Caki2 (cell line): ENCODE measurements around the gene METTL5. TPM values are rescaled to one million over a fixed set of nuclear protein-coding genes. Genes with fewer than 3 reads are reported as not detected.
A peak's percentile ranks its signal among the peaks of the same experiment; 100 is the strongest.

Source experiments
- DNase-seq: peaks from one replicate; pipeline ENCODE4 v3.0.0-alpha.2; 2015; ENCODE audit warnings: low read depth
- in situ Hi-C: cut with HindIII; loops from 2 replicates; pipeline ENCODE4 v1.10.0; 2016; ENCODE audit warnings: low sequenced_read_pairs, low pct_unique_long_range_greater_than_20kb, mixed read lengths
- total RNA-seq: library from RNA; depleted of rRNA; stranded (reverse); fragments of >200 nt; shearing (Covaris generic); gene quantifications from 2 replicates; pipeline ENCODE4 v1.2.3, GENCODE V29; 2014; ENCODE audit warnings: low replicate concordance

The METTL5 gene
- total RNA-seq, 1 experiment from 2014 or later: 101 TPM

DNA sequence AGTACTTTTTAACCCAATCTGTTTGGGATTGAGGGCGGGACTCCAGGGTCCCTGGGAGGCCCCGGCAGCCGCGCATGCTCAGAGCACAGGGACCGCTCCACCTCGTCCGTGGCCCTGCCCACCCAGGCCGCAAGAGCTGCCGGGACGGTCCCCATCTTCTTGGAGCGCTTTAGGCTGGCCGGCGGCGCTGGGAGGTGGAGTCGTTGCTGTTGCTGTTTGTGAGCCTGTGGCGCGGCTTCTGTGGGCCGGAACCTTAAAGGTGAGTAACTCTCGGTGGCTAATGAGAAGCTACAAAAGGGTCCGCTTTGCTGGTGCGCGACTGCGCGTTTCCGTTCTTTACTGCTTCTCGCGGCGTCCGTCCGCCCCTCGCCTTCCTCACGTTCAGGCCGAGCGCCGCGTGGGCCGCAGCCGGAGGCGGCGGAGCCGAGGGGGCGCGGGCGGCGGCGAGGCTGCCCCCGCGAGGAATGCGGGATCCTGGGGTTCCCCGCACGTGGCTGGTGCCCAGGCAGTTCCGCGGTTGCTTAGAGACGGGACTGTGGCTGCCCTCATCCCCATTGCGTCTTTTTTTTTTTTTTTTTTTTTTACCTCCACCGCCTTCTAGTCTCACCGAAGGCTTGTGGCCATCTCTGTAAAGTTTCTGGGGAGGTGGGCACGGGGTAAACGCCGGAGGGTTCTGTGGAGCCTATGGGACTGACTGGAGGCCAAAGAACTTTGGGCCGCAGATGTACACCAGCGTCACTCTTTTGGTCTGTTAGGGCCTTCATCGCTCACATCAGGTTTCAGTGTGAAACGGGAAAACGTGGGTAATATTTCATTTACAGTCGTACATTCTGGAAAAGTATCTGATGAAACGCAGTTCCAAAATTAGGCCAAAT is 25.8 kb downstream of the METTL5 start, which contains the start of gene SSB:
TSS of gene SSB (plus strand) at position 154 of the 875 bp plus-strand sequence. CDS start 2,090 bp downstream, outside the sequence.
- in situ Hi-C loops: no loop called here
- DNase-seq: peak; percentile 95

DNA sequence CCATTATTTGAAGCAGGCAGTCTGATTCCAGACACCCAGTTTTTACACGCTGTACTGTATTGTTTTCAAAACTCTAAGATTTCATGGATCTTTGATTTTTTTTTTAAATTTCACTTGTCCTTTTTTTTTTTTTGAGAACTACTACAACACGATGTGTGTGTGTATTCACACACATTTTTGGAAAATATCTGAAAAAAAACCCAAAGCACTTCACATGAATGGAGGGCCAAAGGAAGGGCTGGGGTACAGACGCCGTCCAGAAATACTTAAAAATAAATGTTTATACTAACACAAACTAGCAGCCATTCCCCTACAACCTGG is 26.3 kb downstream of the METTL5 start:
- no peak for DNase-seq
- in situ Hi-C loops: no loop called here

DNA sequence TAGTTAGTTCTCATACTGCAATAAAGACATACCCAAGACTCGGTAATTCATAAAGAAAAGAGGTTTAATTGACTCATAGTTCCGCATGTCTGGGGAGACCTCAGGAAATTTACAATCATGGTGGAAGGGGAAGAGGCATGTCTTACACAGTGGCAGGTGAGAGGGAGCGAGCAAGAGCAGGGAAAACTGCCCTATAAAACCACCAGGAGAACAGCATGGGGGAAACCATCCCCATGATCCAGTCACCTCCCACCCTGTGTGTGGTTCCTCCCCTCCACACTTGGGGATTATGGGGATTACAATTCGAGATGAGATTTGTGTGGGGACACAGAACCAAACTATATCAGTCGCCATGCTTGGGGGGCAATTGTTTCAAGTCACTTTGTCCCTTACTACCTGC is 27.1 kb downstream of the METTL5 start:
- in situ Hi-C loops: no loop called here
- no peak for DNase-seq

DNA sequence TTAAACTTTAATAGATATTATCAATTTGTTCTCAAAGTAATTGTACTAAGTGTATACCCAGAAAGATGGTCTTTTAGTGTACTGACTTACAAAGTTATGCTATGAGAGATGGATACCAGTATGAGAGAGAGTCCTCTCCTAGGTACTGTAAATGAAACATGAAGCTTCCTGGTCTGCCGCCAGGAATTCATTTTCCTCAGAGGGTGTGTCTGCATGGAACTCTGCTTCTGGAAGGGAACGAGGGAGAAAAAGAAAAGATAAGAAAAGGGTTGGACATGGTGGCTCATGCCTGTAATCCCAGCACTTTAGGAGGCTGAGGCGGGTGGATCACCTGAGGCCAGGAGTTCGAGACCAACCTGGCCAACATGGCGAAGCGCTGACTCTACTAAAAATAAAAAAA is 28.3 kb downstream of the METTL5 start:
- DNase-seq: no peak
- in situ Hi-C loops: no loop called here

DNA sequence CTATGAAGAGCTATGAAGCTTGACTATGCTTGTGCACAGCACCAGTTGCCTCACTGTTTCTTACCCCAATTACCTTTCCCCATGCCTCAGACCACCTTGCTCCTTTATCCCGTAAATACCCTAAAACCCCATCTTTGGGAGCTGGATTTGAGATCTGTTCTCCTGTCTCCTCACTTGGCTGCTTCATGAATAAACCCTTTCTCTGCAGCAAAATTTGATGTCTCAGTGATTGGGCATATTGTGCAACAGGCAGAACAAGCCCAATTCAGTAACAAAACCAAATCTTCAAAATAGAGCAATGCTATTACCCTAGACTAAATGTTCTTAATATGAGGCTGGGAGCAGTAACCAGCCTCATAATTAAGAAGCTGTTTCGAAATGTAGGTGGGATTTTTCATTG is 29.5 kb downstream of the METTL5 start:
- DNase-seq: no peak
- in situ Hi-C loops: no loop called here

DNA sequence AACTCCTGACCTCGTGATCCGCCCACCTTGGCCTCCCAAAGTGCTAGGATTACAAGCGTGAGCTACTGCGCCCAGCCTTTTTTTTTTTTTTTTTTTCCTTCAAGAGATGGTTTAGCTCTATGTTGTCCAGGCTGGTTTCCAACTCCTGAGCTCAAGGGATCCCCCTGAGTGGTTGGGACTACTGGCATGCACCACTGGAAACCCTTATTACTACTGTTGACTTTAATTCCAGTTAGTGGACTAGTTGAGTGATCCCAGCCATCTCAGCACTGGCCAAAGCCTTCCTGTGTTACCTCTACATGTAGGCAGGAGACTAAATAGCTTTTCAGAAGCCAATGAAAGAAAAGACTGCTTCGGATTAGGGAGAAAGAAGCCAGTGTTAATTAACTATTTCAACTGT is 34.1 kb downstream of the METTL5 start:
- DNase-seq: no peak
- in situ Hi-C loops: no loop called here

DNA sequence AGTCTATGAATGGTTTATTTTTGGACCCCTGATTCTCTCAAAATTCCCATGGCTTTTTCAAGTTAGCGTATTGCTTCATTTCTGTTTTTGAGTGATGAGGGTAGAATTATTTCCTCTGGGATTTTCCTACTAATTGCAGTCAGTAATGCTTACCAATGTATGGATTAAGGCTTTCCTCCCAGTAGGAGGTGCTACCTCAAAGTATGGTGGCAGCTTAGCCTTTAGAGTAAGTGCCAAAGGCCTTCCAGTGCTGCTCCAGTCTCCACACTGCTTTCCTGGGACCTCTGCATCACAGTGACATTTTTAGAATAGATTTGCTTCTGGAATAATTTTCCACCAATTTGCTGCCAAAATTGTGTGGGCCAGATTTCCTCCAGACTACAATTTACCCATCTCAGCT is 42.2 kb downstream of the METTL5 start:
- in situ Hi-C loops: no loop called here
- DNase-seq: no peak

DNA sequence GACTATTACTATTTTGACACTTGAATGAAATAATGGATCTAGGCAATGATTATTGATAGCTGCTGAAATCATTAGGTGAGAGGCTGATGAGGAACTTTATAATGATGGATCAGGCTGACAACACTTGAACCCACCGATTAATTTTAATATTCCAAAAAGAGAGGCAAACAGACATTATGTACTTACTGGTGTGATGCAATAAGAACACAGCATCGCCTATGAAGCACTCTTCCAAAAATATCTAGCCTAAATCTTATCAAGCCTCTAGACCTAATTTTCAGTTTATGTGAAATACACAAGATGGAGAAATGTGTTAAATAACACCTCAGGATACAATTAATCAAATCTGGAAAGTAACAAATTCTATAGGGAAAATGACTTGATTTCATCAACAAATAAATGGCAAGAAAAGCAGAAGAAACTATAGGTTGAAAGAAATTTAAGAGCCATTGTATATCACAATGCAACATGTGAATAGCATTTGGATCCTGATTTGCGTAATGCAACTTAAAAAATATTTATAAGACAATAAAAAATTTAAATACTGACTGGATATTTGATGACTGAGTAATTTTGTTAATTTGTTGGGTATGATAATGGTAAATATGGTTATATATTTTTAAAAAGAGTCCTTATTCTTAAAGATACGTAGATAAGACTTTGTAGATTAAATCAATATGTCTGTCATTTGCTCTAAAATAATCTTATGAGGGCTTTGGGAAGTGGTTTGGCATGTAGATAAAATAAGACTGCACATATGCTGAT is 43.3 kb downstream of the METTL5 start:
- no peak for DNase-seq
- in situ Hi-C loops: no loop called here

DNA sequence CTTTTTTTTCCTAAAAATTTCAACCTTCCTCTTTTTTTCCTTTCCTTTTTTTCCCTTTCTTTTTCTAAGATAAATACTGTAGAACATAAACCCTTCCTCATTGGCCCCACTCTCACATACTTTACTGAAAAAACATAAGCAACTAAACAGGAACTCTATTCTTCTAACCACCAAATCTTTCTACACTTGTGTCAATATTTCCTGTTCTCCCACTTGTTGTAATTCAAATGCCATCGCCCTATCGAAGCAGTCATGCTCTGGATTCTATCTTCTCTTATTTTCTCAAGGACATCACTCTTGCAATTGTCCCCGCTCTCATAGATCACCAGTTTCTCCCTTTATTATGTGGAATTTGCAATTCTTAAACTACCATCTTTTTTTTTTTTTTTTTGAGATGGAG is 46.3 kb downstream of the METTL5 start:
- DNase-seq: no peak
- in situ Hi-C loops: no loop called here

DNA sequence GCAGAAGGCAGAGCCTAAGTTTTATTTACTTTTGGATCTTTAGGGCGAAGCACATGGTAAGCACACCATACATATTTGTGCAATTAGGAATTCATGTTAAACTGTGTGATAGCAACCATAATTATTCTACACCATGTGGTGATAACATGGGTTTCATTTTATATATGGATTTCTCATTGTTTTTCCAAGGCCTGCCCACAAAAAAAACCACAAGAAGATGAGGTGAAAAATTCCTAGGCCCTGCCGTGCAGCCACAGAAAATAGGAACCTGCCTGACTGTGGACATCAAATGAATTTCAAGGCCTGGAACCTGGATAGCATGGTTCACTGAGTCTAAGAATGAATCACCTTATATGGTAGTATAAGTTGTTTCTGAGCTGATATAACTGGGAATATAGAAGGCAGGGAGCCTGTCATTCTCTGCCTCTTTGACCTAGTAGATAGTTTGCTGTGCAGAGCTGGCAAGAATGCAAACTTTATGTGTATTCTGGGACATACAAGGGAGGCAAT is 48.4 kb downstream of the METTL5 start:
- DNase-seq: peak; percentile 89
- in situ Hi-C loops: no loop called here

DNA sequence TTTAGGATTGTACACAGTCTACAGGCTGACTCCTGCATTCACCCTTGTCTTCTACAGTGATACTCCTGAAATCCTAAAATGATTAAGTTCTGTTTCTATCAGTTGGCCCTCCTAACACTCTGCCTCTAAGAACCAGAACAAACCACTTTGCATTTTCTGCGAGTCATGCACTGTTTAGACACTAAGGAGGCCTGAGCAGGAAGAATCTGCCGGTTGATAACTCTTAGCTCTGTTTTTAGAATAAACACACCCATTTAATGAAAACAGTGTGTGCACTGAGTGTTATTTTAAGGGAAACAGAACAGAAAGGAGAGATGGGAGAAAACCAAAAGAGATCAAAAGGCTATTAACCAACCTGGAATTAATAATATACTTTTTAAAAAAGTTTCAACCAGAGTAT is 48.9 kb downstream of the METTL5 start:
- in situ Hi-C loops: no loop called here
- peak; percentile 78 for DNase-seq

DNA sequence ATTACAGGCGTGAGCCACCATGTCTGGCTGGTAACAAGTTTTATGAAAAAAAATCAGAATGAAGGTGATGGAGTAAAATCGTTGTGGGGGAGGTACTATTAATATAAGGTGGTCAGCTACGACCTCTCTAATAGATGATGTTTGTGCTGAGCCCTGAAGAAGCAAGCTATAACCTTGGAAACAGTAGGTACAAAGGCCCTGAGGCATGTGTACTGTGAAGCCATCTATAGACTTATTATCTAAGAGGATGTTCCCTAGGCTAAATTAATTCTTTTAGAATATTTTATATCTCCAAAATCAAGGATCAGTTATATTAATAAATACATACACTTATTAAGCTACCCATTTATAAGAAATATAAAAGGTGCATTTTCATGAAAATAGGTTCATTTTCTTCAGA is 49.4 kb downstream of the METTL5 start:
- in situ Hi-C loops: no loop called here
- no peak for DNase-seq

DNA sequence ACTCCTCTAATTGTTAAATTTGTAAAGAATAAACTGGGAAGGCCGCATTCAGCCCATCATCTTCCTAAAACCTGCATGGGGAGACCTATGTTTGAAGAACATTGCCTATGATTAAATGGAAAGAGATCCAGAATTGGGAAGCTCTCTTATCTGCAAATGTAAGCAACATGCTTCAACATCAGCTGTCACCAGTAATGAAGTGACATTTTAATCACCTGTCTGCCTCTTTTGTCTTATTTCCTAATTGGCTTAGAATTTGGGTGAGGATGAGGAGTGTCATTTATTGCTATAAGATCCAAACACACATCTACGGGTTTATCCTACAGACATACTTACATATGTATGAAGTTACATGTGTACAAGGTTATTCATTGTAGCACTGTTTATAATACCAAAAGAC is 52.1 kb downstream of the METTL5 start:
- in situ Hi-C loops: no loop called here
- DNase-seq: no peak

DNA sequence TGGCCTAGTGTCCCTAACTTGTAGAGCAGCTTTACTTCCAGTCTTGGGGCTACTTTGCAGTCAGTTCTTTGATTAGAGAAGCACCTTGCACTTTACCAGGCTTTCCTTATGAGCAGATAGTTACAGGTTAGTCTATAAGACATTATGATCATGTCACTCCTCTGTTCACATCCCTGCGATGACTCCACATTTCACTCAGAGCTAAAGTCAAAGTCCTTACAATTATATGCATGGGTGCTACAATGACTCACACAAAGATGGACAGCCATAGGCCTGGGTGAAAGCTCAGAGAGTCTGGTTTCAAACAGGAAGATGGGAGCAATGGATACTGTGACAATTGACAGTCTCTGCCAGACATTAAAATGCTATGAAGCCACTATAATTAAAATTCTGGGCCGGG is 53.1 kb downstream of the METTL5 start:
- DNase-seq: peak; percentile 69
- in situ Hi-C loops: no loop called here

DNA sequence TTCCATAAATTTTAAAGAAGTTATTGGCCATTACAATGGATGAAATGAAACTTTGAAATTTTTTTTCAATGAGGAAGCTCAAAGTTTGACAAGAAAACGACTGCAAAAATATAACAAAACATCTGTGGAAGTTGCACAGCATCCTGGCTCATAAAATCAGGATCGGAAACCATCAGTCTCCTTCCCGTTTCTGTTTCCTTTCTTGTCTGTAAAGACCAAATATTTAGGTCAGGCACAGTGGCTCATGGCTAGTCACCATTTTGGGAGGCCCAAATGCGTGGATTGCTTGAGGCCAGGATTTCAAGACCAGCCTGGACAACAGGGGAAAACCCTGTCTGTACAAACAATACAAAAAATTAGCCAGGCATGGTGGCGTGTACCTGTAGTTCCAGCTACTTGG is 53.7 kb downstream of the METTL5 start:
- in situ Hi-C loops: no loop called here
- DNase-seq: no peak

DNA sequence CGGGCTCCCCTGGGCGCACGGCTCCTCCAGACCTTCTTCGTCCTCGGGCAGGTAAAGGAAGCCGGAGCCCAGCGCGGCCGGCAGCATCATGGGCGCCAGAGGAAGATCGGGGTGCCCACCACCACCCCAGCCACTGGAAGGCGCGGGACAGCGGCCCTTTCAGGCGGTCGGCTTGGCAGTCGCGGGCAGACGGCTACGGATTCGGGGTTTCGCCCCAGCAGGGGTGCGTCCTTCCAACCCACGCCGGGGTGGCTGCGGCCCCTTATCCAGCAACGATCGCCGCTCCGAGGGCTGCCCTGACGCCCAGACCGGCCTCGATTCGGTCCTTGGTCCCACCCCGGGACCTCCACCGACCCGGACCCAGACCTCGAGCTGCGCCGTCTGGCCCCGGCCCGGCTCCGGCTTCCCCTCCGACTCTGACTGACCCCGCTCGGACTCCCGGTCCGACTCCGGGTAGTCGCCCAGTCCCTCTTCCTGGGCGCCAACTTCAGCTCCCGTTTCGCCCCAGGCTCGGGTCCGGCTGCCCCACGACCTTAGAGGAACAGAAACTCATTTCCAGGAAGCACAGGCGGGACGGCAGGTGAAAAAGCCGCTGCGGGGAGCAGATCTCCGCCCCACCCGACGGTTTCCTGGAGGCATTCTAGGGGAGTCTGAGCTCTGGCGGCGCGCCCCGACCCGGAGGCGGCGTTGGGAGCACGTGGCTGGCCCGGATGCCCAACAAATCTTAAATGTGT is 56.3 kb downstream of the METTL5 start:
- in situ Hi-C loops: no loop called here
- no peak for DNase-seq

DNA sequence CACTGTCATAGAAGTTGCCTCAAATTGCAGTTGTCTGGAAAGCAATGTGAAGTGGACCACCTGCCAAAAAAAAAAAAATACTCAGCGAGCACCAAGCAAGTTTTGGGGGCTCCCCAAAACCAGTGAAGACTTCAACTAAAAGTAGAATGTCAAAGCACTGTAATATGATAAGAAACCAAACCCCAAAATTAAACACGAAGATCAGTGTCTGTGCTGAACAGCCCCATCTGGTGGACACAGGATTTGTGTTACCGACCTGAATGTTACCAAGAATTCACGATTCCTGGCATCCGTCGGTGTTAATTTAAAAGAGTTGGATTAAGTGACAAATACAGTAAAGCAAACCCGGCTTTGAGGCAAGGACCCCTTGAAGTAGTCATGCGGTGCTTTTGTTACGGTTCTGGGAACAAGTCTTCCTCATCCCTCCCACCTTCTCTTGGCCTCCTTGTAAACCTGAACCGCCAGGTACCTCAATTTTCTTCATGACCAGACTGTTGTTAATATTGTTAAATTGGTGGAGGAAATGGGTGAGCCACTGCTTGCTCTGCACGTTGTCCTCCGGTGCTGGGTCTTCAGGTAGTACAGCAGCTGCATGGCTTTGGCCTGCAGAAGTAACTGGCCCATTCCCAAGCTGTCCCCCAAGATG is 57.3 kb downstream of the METTL5 start:
- in situ Hi-C loops: no loop called here

DNA sequence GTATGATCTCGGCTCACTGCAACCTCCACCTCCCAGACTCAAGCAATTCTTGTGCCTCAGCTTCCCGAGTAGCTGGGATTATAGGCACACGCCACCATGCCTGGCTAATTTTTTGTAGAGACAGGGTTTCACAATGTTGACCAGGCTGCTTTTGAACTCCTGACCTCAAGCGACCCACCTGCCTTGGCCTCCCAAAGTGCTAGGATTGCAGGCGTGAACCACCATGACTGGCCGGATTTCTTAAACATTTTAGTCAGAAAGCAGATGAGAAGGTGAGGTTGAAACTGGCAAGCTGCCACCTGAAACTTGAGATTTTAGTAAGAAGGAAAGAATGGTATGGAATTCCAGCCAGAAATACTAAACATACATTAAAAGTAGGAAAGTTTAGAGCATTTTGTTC is 59.2 kb downstream of the METTL5 start:
- in situ Hi-C loops: no loop called here
- DNase-seq: no peak

More for the DNA sequence above, 57.3 kb downstream of the METTL5 start:
- peak; percentile 42 for DNase-seq
